Upper lobe of left lung (tissue), 6 donors: ENCODE measurements around the gene FAM187B. TPM values are rescaled to one million over a fixed set of nuclear protein-coding genes. Genes with fewer than 3 reads are reported as not detected.
A peak's percentile ranks its signal among the peaks of the same experiment; 100 is the strongest.

Experiments
- ATAC-seq, 2 donors: fragments of 200-7000 bp; cut with Tn5 transposase; one replicate each; pipeline ENCODE4 v1.9.1; 2022; ENCODE audit warnings: mild to moderate bottlenecking in 2 of 2, moderate library complexity in 2 of 2; ENCODE audit not compliant: low FRiP score in 2 of 2
- DNase-seq, 2 donors: peaks; one replicate each; pipeline ENCODE4 v3.0.0-alpha.2; 2019 to 2020
- H3K27ac ChIP-seq, 4 donors: fragments of 200-600 bp; sonication (generic); one replicate each; pipeline ENCODE4 v1.5.1; 2016 to 2019
- H3K27me3 ChIP-seq, 4 donors: fragments of 200-600 bp; sonication (generic); one replicate each; pipeline ENCODE4 v1.5.1; 2017 to 2019
- H3K36me3 ChIP-seq, 4 donors: fragments of 200-600 bp; sonication (generic); one replicate each; pipeline ENCODE4 v1.5.1; 2016 to 2019
- H3K4me1 ChIP-seq, 4 donors: fragments of 200-600 bp; sonication (generic); one replicate each; pipeline ENCODE4 v1.5.1; 2018 to 2019
- H3K4me3 ChIP-seq, 4 donors: fragments of 200-600 bp; sonication (generic); one replicate each; pipeline ENCODE4 v1.5.1; 2017 to 2019; ENCODE audit warnings: mild to moderate bottlenecking in 2 of 4, moderate library complexity in 1 of 4
- H3K9me3 ChIP-seq, 4 donors: fragments of 200-600 bp; sonication (generic); one replicate each; pipeline ENCODE4 v1.5.1; 2018 to 2019
- CTCF ChIP-seq, 6 experiments: fragments of 450-650 bp in 4 of 6; fragments of 200-600 bp in 2 of 6; sonication (generic) in 2 of 6; IDR thresholded peaks; one replicate each; pipeline ENCODE4 v1.5.1; 2016 to 2019; ENCODE audit warnings: antibody characterized with exemption in 6 of 6
- EP300 ChIP-seq, 4 donors: sonication (generic); formaldehyde crosslinking; IDR thresholded peaks; one replicate each; pipeline ENCODE4 v1.5.1; 2017; ENCODE audit warnings: antibody characterized with exemption in 4 of 4, control low read depth in 2 of 4
- POLR2A ChIP-seq, 4 donors: fragments of 450-650 bp; IDR thresholded peaks; one replicate each; pipeline ENCODE4 v1.5.1; 2016 to 2017; ENCODE audit warnings: antibody characterized with exemption in 4 of 4, mild to moderate bottlenecking in 2 of 4
- POLR2AphosphoS5 ChIP-seq, 2 donors: sonication (generic); formaldehyde crosslinking; IDR thresholded peaks; one replicate each; pipeline ENCODE4 v1.5.1; 2017; ENCODE audit warnings: antibody characterized with exemption in 2 of 2
- WGBS, 2 donors: methylation state at CpG; one replicate each; pipeline ENCODE4 v1.1.5; 2017 to 2018; 5-methylcytosine and 5-hydroxymethylcytosine counted together
- total RNA-seq, 6 donors: library from RNA; depleted of rRNA in 4 of 6; stranded (reverse); fragments of >200 nt in 4 of 6; gene quantifications; one replicate each; pipeline versions ENCODE4 v1.1.0 to v1.2.1, GENCODE V29; 2016 to 2021
- donor health status: DM: no; HTN: no; CAD: no; lungs with moderate emphysema.
- donor health status: DM: no; HTN: yes; CAD: no; lungs with severe emphysema.

Gene FAM187B
- total RNA-seq, 6 donors from 2014 or later, result not detected

DNA sequence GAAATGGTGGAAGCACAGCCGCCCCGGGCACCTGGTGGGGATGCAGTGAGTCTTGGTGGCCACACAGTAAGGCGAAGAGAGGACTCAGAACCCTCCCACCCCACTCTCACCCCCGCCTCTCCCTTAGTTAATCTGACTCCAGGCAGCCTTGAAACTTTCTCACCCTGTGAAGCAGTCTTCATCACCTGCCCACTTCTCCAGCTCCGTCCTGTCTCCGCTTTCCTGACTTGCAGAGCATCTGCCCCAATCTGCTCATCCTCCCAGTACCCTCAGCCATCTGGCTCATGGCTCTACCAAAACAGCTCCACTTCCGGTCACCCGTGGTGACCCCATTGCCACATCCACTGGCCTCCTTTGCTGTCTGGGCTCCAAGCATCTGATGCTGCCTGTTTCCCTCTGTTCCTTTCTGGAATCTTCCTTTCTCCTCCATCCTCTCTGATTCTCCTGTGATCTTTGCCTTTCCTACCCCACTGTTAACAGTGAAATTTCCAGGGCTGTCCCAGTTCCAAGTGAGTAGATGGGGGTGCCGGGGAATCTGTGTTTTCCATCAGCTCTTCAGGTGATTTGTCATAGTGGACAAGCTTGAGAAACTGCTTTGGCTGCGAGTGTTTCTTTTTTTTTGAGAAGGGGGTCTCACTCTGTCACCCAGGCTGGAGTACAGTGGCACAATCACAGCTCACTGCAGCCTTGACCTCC is 44.6 kb upstream of the FAM187B start:
- WGBS, 2 donors, result 84 to 87% methylated on average over 10 of the region's 10 CpGs
- Histone ChIP-seq H3K36me3 (peaks cover 23 to 77% (median 67%) of the 10 kb centered on the region in 4 donors), H3K27me3 (no peaks in the 10 kb centered on the region), H3K4me1 (peaks cover 9 to 29% (median 16%) of the 10 kb centered on the region in 4 donors), H3K4me3 (no peak overlapping the region), H3K9me3 (no peaks in the 10 kb centered on the region), H3K27ac (no peak overlapping the region)
- DNase-seq (no peak), ATAC-seq (no peak)
- TF ChIP-seq CTCF (IDR thresholded peaks at IDR 0.05), result no peak
- no peak for TF ChIP-seq EP300 (IDR thresholded peaks at IDR 0.05)
- no peak for TF ChIP-seq POLR2A (IDR thresholded peaks at IDR 0.05)
- TF ChIP-seq POLR2AphosphoS5 (IDR thresholded peaks at IDR 0.05), result no peak

DNA sequence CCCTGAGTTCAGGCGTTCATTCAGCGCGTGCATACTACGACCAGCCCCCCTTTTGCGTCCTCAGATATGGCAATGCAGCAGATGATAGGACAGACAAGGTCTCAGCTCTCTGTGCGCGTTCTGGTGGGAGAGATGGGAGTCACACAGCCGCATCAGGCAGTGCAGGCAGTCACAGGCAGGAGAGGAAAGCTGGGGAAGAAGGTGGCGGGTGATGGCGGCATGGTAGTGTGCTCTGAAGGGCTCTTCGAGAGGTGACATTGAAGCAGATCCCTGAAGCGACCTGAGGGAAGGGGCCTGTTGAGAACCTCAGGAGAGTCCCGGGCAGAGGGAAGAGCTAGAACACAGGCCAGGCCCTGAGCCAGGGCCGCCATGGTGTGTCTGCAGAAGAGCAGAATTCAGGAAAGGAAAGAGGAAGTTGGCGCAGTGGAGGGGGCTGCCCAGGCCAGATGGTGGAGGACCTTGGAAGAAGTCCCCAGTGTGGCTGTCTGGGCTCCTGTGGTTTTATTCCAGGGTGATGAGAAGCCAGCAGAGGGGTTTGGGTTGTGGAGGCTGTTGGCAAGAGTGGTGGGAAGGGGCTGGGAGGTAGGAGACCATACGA is 43.7 kb upstream of the FAM187B start:
- H3K36me3 ChIP-seq, result peaks cover 23 to 70% (median 62%) of the 10 kb centered on the region in 4 donors
- DNase-seq (no peak), ATAC-seq (no peak)
- H3K27me3 ChIP-seq, result no peaks in the 10 kb centered on the region
- no peaks in the 10 kb centered on the region for H3K9me3 ChIP-seq
- no peak for TF ChIP-seq EP300 (IDR thresholded peaks at IDR 0.05)
- no peak for TF ChIP-seq POLR2AphosphoS5 (IDR thresholded peaks at IDR 0.05)
- TF ChIP-seq CTCF (IDR thresholded peaks at IDR 0.05), result no peak
- H3K4me3 ChIP-seq, result no peak overlapping the region
- peak overlapping the region in 1 of 4 donors; percentile 49 for H3K27ac ChIP-seq
- WGBS, 2 donors, result 79 to 84% methylated on average over 16 of the region's 16 CpGs
- H3K4me1 ChIP-seq, result peaks cover 9 to 32% (median 17%) of the 10 kb centered on the region in 4 donors

DNA sequence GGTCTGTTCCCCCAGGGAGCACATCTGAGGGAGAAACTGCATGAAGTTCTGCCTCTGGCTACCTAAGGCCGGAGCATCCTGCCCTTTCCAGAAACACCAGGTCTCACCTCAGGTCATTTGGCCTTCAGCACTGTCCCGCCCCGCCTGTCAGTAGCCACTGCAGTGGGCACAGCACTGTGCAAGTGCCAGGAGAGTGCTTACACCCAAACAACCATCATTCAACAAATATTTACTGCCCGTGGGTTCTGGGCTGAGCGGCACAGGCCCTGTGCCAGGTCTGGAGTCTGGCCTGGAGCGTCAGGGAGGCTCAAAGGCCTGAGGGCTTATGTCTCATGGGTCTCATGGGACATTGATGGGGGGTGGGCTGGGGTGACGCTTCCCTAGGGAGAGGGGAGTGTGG is 43.0 kb upstream of the FAM187B start:
- Histone ChIP-seq H3K36me3 (peaks cover 16 to 64% (median 56%) of the 10 kb centered on the region in 4 donors), H3K4me3 (no peak overlapping the region)
- 88 to 100% methylated on average over 4 to 7 of the region's 7 CpGs for WGBS, 2 donors

GRCh38 chr19:35270381-35270811 is 41.9 kb upstream of the FAM187B start:
- H3K27me3 ChIP-seq, result no peaks in the 10 kb centered on the region
- peak overlapping the region in 2 of 4 donors; percentile 88 to 95 for H3K27ac ChIP-seq
- peaks cover 23 to 50% (median 34%) of the 10 kb centered on the region in 4 donors for H3K4me1 ChIP-seq
- H3K4me3 ChIP-seq, result peak overlapping the region in 1 of 4 donors; percentile 89
- no peak for TF ChIP-seq POLR2AphosphoS5 (IDR thresholded peaks at IDR 0.05)
- TF ChIP-seq POLR2A (IDR thresholded peaks at IDR 0.05), result no peak
- no peak for TF ChIP-seq CTCF (IDR thresholded peaks at IDR 0.05)
- TF ChIP-seq EP300 (IDR thresholded peaks at IDR 0.05), result no peak
- H3K36me3 ChIP-seq, result peaks cover 13 to 53% (median 45%) of the 10 kb centered on the region in 4 donors
- DNase-seq (peak in 1 of 2 donors; percentile 67), ATAC-seq (no peak)
- 87 to 90% methylated on average over 16 of the region's 16 CpGs for WGBS, 2 donors
- H3K9me3 ChIP-seq, result no peaks in the 10 kb centered on the region

More for the DNA sequence above, 43.0 kb upstream of the FAM187B start:
- H3K4me1 ChIP-seq, result peaks cover 15 to 39% (median 23%) of the 10 kb centered on the region in 4 donors
- H3K27me3 ChIP-seq, result no peaks in the 10 kb centered on the region
- TF ChIP-seq EP300 (IDR thresholded peaks at IDR 0.05) (no peak), POLR2A (IDR thresholded peaks at IDR 0.05) (no peak), POLR2AphosphoS5 (IDR thresholded peaks at IDR 0.05) (no peak), CTCF (IDR thresholded peaks at IDR 0.05) (no peak)
- H3K9me3 ChIP-seq, result no peaks in the 10 kb centered on the region
- ATAC-seq, result no peak
- no peak for DNase-seq
- H3K27ac ChIP-seq, result no peak overlapping the region
